Hepatocyte (in vitro differentiated cells): Measurements from ENCODE around the gene GRIA1.

Experiments used
- EZH2 ChIP-seq: fragments of 200-600 bp; sonication (generic); IDR thresholded peaks from 2 replicates; pipeline ENCODE4 v1.6.1; 2016; ENCODE audit warnings: antibody characterized with exemption, mild to moderate bottlenecking, borderline replicate concordance
- TF ChIP-seq, protein P1 (sequence below): fragments of 200-600 bp; sonication (generic); IDR thresholded peaks from 2 replicates; pipeline ENCODE4 v1.5.1; 2016; ENCODE audit warnings: antibody characterized with exemption, mild to moderate bottlenecking; ENCODE audit not compliant: poor library complexity

DNA sequence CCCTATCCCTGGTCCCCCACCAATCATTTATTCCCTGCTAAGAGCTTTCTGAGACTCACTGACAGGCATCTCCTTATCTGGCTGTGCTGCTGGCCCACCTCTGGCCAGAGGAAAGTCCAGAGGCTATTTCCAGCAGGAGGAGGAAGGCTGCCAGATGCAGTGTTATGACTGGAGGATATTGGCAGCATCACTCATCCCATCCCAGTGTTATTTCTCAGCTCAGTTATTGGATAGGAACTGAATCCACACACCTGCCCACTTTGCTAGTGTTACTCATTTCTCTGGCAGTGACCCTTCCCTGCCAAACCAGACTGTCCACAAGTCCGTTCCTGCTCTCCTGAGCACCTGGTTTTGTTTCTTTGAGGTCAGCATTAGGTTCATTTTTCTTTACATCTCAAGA lies 228.2 kb downstream of the GRIA1 start:
- TF ChIP-seq, protein P1, sequence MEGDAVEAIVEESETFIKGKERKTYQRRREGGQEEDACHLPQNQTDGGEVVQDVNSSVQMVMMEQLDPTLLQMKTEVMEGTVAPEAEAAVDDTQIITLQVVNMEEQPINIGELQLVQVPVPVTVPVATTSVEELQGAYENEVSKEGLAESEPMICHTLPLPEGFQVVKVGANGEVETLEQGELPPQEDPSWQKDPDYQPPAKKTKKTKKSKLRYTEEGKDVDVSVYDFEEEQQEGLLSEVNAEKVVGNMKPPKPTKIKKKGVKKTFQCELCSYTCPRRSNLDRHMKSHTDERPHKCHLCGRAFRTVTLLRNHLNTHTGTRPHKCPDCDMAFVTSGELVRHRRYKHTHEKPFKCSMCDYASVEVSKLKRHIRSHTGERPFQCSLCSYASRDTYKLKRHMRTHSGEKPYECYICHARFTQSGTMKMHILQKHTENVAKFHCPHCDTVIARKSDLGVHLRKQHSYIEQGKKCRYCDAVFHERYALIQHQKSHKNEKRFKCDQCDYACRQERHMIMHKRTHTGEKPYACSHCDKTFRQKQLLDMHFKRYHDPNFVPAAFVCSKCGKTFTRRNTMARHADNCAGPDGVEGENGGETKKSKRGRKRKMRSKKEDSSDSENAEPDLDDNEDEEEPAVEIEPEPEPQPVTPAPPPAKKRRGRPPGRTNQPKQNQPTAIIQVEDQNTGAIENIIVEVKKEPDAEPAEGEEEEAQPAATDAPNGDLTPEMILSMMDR = no peak
- no peak for TF ChIP-seq EZH2
